NCI-H526 (cell line): ENCODE data around the gene CHD2.
"Not testable (repeated sequence)": the region's sequence is repeated elsewhere in the genome, so short reads cannot be mapped to it uniquely, and the experiment has no call there.

Source experiments
- DNase-seq, 2 experiments: peaks; one replicate each; lab custom pipeline; 2025; lab: John Stamatoyannopoulos, UW

CHD2 gene

GRCh38 chr15:93020976-93021772 is 121.0 kb downstream of the CHD2 start:
- no peak for DNase-seq

- no peak for DNase-seq
Observed at GRCh38 chr15:93024293-93024692, 124.2 kb downstream of the CHD2 start.

GRCh38 chr15:93024716-93025624 is 124.8 kb downstream of the CHD2 start:
- DNase-seq, result no peak

- DNase-seq, result no peak
Observed at GRCh38 chr15:93025625-93025982, 125.5 kb downstream of the CHD2 start.

GRCh38 chr15:93026380-93026817 is 126.3 kb downstream of the CHD2 start:
- no peak for DNase-seq

GRCh38 chr15:93027413-93027812 is 127.3 kb downstream of the CHD2 start:
- no peak for DNase-seq

GRCh38 chr15:93028111-93028631 is 128.0 kb downstream of the CHD2 start:
- no peak for DNase-seq

GRCh38 chr15:93028632-93029213 is 128.6 kb downstream of the CHD2 start:
- DNase-seq, result no peak

- DNase-seq, result no peak
Observed at GRCh38 chr15:93029214-93029835, 129.2 kb downstream of the CHD2 start.

- no peak for DNase-seq
Observed at GRCh38 chr15:93029836-93030429, 129.8 kb downstream of the CHD2 start.

GRCh38 chr15:93030430-93031102 is 130.4 kb downstream of the CHD2 start:
- peak; percentile 55 to 80 for DNase-seq

GRCh38 chr15:93031103-93031464 is 131.0 kb downstream of the CHD2 start:
- DNase-seq, result no peak

- DNase-seq, result not testable (repeated sequence)
Observed at GRCh38 chr15:93031557-93032384, 131.6 kb downstream of the CHD2 start.

- not testable (repeated sequence) for DNase-seq
Observed at GRCh38 chr15:93032515-93033206, 132.5 kb downstream of the CHD2 start.

GRCh38 chr15:93033434-93034045 is 133.4 kb downstream of the CHD2 start:
- DNase-seq, result no peak

GRCh38 chr15:93034512-93034911 is 134.4 kb downstream of the CHD2 start:
- no peak for DNase-seq

- no peak for DNase-seq
Observed at GRCh38 chr15:93035092-93035915, 135.2 kb downstream of the CHD2 start.
